ENCODE data around the gene MRGPRE. TPM values are rescaled to one million over a fixed set of nuclear protein-coding genes. Genes with fewer than 3 reads are reported as not detected.

MRGPRE gene
- total and polyA plus RNA-seq, 7 donors, result 0.10 to 1.4 (median 0.70) TPM; not detected in 3

DNA sequence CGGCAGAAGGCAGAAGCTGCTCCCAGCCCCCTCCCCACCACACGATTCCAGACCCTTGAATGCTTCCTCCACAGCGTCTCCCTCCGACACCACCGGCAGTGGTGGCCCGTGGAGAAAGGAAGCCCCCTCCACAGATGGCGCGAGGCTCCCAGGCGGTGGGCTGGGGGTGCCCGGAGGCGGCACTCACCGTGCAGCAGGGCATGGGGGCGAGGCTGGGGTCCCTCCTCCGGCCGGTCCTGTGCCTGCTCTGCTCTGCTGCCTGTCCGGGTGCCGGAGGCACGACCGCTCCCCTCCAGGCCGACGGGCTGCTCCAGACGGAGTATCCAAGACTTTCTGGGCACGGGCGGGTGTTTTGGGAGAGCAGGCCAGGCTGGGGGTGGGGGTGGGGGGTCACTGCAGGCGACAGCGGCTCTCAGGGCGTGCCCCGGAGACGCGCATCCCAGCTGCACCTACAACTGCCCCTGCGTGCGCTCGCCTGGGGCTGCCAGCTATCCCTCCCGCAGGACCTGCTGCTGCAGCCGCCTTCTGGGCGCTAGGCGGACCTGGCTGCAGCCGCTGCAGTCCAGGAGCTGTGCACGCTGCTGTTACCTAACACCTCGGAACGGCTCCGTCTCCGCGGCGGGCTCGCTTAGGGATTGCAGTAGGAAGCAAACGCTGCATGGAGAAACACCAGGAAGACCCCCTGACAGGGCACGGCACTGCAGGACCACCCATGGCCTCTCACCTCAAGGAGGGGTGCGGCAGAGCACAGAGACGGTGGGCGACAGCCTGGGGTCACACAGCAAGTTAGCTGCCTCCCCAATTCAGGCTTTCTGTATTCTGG is 28.8 kb downstream of the MRGPRE start:
- WGBS, 2 donors, result 5 to 6% methylated on average over 51 of the region's 51 CpGs
- TF ChIP-seq, protein P1, sequence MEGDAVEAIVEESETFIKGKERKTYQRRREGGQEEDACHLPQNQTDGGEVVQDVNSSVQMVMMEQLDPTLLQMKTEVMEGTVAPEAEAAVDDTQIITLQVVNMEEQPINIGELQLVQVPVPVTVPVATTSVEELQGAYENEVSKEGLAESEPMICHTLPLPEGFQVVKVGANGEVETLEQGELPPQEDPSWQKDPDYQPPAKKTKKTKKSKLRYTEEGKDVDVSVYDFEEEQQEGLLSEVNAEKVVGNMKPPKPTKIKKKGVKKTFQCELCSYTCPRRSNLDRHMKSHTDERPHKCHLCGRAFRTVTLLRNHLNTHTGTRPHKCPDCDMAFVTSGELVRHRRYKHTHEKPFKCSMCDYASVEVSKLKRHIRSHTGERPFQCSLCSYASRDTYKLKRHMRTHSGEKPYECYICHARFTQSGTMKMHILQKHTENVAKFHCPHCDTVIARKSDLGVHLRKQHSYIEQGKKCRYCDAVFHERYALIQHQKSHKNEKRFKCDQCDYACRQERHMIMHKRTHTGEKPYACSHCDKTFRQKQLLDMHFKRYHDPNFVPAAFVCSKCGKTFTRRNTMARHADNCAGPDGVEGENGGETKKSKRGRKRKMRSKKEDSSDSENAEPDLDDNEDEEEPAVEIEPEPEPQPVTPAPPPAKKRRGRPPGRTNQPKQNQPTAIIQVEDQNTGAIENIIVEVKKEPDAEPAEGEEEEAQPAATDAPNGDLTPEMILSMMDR (IDR thresholded peaks at IDR 0.05), result no peak
- TF ChIP-seq EP300 (IDR thresholded peaks at IDR 0.05) (no peak), POLR2A (IDR thresholded peaks at IDR 0.05) (no peak), POLR2AphosphoS5 (IDR thresholded peaks at IDR 0.05) (no peak)
- peaks cover 15 to 61% (median 31%) of the 10 kb centered on the region in 3 donors for H3K27me3 ChIP-seq
- no peak overlapping the region for H3K4me3 ChIP-seq
- H3K9me3 ChIP-seq, result no peaks in the 10 kb centered on the region
- H3K36me3 ChIP-seq, result no peaks in the 10 kb centered on the region
- H3K4me1 ChIP-seq, result peaks cover 0 to 26% (median 17%) of the 10 kb centered on the region in 4 donors
- H3K27ac ChIP-seq, result no peak overlapping the region
- DNase-seq, result peak; percentile 62
- intact Hi-C loops (cut with DNase I), result no loop called here

DNA sequence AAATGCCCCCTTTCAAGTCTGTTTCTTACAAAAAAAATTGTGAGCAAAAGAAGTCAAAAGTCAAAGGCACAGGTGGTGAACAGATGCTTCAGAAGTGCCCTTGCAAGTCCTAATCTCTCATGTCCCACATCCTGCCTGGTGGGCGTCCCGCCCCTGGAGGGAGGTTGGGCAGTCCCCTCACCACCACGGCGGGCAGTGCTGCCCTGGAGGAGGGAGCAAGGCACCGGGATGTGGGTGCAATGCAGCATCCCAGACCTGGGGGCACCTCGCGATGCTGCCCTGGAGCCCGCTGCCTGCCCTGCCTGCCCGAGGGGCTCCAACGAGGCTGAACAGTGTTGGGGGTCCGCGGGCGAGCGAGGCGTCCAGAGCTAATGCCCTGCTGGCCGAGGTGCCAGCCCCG is 29.5 kb downstream of the MRGPRE start:
- Histone ChIP-seq H3K27ac (no peak overlapping the region), H3K36me3 (no peaks in the 10 kb centered on the region), H3K27me3 (peaks cover 15 to 61% (median 31%) of the 10 kb centered on the region in 3 donors), H3K4me3 (no peak overlapping the region), H3K4me1 (peaks cover 0 to 26% (median 17%) of the 10 kb centered on the region in 4 donors), H3K9me3 (no peaks in the 10 kb centered on the region)
- WGBS, 2 donors, result 7 to 28% methylated on average over 17 of the region's 17 CpGs
- TF ChIP-seq, protein P1 (IDR thresholded peaks at IDR 0.05), result no peak
- TF ChIP-seq EP300 (IDR thresholded peaks at IDR 0.05) (no peak), POLR2AphosphoS5 (IDR thresholded peaks at IDR 0.05) (no peak), POLR2A (IDR thresholded peaks at IDR 0.05) (no peak)
- DNase-seq, result no peak
- intact Hi-C loops (cut with DNase I), result no loop called here

DNA sequence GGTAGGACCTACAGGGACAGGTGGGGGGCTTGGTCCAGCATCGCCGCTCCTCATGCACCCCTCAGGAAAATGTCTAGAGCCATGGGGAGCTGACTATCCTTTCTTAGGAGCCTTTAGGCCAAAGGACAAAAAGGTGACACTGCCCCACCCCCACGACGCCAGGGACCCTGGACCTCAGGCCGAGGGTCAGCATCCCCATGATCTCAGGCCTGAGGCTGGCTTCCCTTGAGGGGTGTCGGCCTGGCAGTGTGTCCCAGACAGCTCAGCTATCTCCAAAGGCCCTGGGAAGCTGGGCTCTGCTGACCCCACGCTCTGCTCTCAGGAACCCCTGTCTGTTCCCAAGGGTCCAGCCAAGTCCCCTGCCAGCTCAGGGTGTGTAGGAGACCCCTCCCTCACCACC is 29.9 kb downstream of the MRGPRE start:
- no peak for TF ChIP-seq POLR2AphosphoS5 (IDR thresholded peaks at IDR 0.05)
- TF ChIP-seq POLR2A (IDR thresholded peaks at IDR 0.05), result no peak
- no peak for TF ChIP-seq EP300 (IDR thresholded peaks at IDR 0.05)
- TF ChIP-seq, protein P1 (IDR thresholded peaks at IDR 0.05), result no peak
- intact Hi-C loops (cut with DNase I), result no loop called here
- H3K36me3 ChIP-seq, result no peaks in the 10 kb centered on the region
- H3K4me3 ChIP-seq, result no peak overlapping the region
- no peak overlapping the region for H3K27ac ChIP-seq
- no peaks in the 10 kb centered on the region for H3K9me3 ChIP-seq
- peak; percentile 52 for DNase-seq
- H3K27me3 ChIP-seq, result peaks cover 15 to 64% (median 31%) of the 10 kb centered on the region in 3 donors
- 52 to 68% methylated on average over 7 of the region's 7 CpGs for WGBS, 2 donors
- peaks cover 0 to 26% (median 17%) of the 10 kb centered on the region in 4 donors for H3K4me1 ChIP-seq

DNA sequence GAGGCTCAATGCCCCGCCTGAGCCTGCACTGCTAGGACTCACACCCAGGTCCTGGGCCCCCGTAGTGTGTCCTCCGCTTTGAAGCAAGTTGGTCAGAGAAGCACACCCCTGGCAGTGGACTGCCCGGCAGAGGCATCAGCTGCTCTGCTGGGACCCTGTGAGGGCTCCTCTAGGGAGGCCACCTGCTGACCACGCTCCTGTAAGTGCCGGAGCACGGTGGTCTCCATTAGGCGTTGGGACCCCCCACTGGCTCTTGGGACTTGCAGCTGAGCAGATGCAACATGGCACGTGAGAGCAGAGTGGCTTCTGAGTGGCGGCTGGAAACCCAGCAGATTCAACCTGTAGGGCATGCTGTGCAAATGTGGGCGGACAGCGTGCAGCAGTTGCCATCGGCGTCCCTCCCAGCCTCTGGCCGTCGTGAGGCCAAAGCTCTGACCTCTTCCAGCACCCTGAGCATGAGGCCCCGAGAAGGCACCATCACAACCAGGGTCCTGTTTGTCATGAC is 30.5 kb downstream of the MRGPRE start:
- Histone ChIP-seq H3K4me1 (peaks cover 0 to 26% (median 17%) of the 10 kb centered on the region in 4 donors), H3K36me3 (no peaks in the 10 kb centered on the region), H3K27ac (no peak overlapping the region), H3K27me3 (peaks cover 15 to 69% (median 31%) of the 10 kb centered on the region in 3 donors), H3K9me3 (no peaks in the 10 kb centered on the region), H3K4me3 (no peak overlapping the region)
- TF ChIP-seq, protein P1 (IDR thresholded peaks at IDR 0.05), result no peak
- TF ChIP-seq POLR2A (IDR thresholded peaks at IDR 0.05) (no peak), POLR2AphosphoS5 (IDR thresholded peaks at IDR 0.05) (no peak)
- WGBS, 2 donors, result 63 to 78% methylated on average over 17 of the region's 17 CpGs
- DNase-seq, result no peak
- intact Hi-C loops (cut with DNase I), result no loop called here

All from sigmoid colon (tissue), 7 donors.